ENCODE measurements around the gene NFKBIE.
"Not testable (repeated sequence)": the region's sequence is repeated elsewhere in the genome, so short reads cannot be mapped to it uniquely, and the experiment has no call there.

Gene NFKBIE, protein sequence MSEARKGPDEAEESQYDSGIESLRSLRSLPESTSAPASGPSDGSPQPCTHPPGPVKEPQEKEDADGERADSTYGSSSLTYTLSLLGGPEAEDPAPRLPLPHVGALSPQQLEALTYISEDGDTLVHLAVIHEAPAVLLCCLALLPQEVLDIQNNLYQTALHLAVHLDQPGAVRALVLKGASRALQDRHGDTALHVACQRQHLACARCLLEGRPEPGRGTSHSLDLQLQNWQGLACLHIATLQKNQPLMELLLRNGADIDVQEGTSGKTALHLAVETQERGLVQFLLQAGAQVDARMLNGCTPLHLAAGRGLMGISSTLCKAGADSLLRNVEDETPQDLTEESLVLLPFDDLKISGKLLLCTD

DNA sequence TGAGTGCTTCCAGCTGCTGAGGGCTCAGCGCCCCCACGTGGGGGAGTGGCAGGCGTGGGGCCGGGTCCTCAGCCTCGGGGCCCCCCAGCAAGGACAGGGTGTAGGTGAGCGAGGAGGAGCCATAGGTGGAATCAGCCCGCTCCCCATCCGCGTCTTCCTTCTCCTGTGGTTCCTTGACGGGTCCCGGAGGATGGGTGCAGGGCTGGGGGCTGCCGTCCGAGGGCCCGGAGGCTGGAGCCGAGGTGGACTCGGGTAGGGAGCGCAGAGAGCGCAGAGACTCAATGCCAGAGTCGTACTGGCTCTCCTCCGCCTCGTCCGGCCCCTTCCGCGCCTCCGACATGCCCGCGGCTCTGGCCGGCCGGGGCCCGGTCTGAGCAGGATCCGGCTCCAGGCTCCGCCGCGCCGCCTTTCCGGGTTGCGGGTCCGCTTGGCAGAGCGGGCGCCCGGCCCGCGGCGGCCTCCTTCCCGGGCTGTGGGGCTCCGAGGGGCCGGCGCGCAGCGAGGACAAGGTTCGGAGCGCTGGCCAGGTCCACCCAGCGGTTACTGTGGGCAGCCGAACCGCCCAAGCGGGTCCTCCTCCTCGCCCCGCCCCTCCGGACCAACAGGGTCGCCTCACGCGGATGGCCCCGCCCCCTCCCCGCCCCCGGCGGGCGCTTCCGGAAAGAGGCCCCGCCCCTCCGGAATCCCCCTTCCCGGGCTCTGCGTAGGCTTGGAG lies at the start of gene NFKBIE:
NFKBIE (minus strand) TSS at position 545 of the 715 bp plus-strand sequence; CDS start at position 340, 205 bp downstream.
- peak; percentile 95 for DNase-seq (ENCODE audit: low read depth)

DNA sequence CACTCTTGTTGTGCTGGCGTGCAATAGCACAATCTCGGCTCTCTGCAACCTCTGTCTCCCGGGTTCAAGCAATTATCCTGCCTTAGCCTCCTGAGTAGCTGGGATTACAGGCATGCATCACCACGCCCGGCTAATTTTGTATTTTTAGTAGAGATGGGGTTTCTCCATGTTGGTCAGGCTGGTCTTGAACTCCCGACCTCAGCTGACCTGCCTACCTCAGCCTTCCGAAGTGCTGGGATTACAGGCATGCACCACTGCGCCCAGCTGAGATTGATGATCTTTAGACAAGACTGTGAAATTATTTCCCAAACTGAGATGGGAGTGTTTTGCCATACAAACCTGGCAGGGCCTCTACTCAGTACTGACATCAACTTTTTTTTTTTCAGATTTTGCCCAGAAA lies 49.3 kb upstream of the NFKBIE start:
- not testable (repeated sequence) for DNase-seq (ENCODE audit: low read depth)

DNA sequence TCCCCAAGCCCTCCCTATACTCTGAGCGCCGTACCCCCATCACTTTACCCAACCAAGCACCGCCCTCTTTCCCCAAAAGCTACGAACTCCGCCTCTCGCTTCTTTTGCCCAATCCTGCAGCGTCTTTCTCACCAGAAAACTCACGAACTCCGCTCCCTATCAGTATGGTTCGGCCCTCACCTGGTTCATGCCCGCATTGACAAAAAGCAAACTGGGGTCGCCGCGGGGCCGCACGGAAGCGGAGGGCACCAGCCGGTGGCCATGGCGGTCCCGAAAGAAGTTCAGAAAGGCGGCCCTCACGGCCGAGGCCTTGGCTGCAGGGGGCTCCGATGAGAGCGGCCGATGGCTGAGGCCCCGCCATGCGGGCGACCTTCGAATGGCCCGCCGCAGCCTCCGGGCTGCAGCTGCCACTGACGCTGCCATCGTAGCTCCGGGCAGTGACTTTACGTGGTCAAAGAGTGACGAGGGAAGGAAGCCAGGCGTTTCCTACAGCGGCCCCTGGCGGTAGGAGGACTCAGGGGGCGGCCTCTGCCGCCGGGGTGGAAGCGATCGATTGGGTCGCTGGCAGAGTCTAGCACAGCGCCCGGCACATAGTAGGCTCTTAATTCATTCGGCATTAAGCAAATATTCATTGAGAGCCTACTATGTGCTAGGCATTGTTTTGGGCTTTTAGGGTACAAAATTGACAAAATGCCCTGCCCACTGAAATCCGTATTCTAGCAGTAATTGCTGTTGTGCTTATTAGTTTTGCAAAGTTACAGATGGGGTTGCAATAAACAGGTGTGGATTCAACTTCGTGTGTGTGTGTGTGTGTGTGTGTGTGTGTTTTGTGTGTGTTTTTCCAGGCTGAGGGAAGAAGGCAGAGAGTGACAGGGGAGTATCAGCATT lies 47.8 kb upstream of the NFKBIE start, which contains the start of gene AARS2:
AARS2 (minus strand) TSS at position 447 of the 888 bp plus-strand sequence; CDS start at position 423, 24 bp downstream.
- peak; percentile 85 for DNase-seq (ENCODE audit: low read depth)

DNA sequence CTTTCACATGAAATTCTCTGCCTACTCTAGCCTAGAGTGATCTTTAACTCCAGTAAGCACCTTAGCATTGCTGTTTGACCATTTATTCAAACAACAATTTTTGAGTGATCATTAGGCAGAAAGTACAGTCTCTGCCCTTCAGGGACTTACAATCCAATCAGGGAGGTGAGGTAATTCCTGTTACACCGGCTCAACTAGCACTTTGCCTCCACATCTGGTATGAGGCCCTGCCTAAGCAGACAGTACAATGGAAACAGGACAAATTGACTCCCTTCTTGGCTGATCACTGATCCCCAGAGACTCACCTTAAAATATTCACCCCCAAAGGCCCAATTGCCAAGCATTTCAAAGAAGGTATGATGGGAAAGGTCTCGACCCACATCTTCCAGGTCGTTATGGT lies 46.4 kb upstream of the NFKBIE start:
- DNase-seq (ENCODE audit: low read depth): no peak

DNA sequence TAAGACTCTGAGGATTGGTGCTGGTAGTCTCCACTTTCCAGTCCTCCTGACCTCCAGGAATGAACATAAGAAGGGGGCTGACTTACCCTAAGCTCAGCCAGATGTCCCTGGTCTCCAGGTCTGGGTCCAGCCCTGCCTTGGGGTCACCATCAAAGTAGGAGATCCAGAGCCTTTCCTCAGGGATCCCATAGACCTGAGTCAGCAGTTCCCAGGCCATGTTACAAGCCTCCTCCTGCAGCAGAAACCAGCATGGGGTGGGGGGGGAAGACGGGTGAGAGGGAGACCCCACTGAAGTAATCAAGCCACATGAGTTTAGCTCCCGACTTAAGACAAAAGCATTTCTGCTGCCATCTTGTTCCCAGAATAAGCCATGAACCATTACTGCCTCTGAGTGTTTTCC lies 46.0 kb upstream of the NFKBIE start:
- DNase-seq (ENCODE audit: low read depth): no peak

DNA sequence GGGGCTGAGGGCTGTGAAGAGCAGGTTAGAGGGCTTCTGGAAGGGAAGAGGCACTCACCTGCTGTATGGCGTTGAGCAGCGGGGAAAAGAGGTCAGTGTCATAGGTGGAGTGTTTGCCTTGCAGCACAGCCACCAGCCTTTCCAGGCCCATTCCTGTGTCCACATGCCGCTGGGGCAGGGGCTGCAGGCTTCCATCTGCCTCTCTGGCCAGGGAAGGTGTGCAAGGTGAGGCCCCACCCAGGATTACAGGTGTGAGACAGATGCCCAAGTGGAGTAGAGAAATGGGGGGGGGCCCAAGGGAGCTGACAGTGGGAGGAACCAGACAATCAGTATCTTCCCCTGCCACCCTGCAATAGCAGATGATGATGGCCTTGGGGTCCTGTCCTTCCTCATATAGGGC lies 44.9 kb upstream of the NFKBIE start:
- no peak for DNase-seq (ENCODE audit: low read depth)

DNA sequence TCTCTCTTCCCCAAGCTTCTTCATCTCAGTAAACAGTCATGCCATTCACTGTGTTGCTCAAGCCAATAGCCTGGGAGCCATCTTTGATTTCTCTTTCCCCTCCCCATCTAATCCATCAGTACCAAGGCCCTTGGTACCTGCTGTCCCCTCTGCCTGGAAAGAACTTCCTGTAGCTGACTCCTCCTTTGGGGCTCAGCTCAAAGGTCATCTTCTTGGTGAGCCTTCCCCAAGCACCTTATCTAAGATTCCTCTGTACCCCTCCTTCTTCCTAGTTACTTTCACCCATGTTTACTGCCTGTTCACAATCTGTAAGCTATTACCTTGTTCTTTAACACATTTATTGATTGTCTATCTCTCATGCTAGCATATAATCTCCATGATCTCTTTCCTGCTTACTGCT lies 44.3 kb upstream of the NFKBIE start:
- no peak for DNase-seq (ENCODE audit: low read depth)

DNA sequence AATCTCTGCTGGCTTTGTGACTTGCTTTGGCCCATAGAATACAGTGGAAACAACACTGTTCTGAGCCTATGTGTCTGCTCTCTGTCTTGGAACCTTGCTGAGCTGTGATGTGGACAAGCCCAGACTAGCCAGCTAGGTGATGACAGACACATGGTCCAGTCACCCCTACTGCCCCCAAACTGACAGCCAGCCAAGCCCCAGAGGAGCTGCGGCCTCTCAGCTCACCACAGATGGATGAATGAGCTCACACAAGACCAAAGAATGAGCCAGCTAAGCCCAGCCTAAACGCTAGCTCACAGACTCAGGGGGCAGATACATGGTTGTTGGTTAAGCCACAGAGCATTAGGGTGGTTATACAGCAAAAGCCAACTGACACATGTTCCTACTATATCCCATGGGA lies 43.7 kb upstream of the NFKBIE start:
- no peak for DNase-seq (ENCODE audit: low read depth)

DNA sequence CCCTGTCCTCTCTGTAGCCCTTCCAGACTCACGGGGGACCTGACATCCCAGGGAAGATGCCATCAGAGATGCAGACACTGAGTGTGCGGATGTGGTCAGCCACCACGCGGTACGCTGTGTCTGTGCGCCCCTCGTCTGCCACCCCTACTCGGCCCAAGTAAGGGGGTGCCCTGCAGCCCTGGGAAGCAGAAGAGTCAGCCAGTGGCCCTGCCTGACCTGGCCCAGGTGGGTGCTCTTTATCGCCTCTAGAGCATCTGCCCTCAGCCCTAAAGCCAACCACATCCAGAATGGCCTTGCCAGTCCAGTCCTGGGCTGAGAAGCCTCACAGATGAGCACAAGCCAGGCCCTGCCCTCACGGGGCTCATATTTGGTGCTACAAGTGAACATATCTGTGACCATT lies 41.9 kb upstream of the NFKBIE start:
- DNase-seq (ENCODE audit: low read depth): no peak

DNA sequence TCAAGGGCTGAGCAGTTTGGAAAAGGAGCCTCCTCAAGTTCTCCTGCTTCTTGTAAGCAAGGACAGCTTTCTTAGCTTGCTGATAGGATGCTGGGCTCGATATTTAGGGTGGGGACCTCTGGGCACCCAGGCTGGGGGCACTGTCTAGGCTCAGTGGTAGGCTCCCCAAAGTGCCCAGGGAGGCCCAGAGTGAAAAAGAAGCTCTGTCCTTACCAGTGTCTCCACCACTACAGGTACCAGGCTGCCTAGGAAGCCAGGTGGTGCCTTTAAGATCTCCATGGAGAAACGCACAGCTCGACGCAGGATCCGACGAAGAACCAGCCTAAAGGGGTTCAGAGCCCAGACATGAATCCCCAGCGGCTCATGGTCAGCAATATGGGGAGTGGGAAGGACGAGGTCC lies 41.4 kb upstream of the NFKBIE start:
- DNase-seq (ENCODE audit: low read depth): no peak

DNA sequence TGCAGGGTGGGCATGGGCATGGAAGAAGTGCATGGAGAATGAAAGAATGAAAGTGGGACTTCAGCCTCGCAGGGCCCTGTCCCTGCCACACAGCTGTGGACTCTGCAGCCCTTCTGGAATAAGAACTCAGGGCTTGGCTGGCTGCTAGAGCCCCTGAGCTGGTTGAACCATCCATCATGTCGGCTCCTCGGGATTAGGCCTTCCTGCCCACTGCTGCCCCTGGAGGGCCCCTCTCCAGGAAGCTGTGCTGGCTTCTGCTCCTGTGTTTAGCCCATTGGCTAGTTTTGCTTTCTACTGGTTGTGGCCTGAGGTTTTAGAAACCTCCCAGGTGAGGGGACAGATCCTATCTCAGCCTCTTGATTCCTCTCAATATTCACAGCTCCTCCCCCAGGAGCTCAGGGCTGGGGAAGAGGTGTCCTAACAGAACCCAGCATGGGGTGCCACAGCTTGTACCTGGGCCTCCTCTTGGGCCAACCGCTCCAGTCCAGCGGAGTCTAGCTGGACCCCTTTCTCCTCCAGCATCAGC lies 39.9 kb upstream of the NFKBIE start:
- no peak for DNase-seq (ENCODE audit: low read depth)

DNA sequence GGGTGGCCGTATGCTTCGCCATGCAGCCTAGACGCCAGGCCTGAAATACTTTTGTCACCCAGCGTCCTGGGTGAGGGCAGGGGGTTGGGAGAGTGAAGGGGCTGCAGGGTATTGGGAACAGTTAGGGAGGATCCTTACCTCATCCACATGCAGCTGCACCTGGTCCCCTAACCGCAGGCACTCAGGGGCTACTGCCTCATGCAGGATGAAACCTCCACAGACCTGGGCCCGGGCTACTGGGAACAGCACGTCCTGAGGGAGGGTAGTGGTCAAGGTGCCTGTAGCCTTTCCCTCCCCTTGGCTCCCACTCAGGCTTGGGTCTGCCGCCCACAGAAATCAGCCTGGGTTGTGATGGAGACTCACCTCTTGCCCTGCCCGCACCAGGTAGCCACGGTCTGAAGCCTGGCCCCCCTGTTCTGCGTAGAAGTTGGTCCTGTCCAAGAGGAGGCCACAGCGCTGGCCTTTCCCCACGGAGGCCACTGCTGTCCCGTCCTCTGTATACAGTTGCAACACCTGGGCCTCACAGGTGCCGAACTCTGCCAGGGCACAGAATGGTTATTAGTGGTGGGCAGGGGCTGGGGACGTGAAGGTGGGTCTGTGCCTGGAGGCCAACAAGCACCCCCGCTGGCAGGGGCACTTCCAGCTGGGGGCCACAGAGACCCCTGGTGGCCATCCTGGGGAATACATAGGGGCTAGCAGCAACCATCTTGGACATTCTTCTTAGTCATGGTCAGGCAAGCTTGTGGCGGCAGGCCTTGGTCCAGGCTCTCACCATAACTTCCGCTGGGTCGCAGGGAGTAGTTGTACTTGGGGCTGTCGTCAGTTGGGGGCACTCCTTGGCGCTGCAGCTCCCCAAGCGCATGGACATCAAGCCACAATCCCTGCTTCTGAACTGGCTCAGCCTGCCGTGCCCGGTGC lies 39.2 kb upstream of the NFKBIE start:
- peak; percentile 17 for DNase-seq (ENCODE audit: low read depth)

DNA sequence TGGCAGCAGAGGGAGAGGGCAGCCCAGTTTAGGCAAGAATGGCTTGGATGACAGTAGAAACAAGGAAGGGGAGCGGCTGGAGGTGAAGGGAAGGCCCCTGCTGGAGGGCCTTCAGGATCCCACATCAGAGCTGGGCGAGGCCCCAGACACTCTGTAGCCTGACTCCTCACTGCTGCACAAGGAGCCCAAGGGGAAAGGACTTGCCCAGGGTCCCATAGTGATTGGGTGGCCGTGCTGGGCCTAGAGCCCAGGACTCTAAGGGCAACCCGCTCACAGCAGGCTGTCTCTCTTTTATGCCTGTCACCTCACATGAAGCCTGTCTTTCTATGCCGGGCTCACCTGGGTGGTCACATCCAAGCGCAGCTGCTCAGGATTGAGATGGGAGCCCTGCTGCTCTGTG lies 38.5 kb upstream of the NFKBIE start:
- no peak for DNase-seq (ENCODE audit: low read depth)

DNA sequence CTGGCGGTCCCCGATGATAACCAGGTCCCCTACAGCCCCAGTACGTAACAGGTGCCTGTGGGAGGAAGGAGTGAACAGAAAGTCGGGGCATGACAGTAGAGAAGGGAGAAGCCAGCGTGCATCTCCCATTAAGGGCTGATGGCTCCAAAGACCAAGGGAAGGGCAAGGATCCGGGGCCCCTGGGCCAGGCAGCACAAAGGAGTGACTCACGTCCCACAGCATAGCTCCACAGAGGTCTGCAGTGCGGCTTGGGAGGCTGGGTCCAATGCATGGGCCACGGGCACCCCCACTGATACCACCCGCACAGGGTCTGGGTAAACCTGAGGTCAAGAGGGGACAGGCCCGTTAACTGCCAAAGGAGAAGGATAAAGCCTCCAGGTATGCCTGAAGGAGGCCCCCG lies 37.5 kb upstream of the NFKBIE start:
- DNase-seq (ENCODE audit: low read depth): no peak

DNA sequence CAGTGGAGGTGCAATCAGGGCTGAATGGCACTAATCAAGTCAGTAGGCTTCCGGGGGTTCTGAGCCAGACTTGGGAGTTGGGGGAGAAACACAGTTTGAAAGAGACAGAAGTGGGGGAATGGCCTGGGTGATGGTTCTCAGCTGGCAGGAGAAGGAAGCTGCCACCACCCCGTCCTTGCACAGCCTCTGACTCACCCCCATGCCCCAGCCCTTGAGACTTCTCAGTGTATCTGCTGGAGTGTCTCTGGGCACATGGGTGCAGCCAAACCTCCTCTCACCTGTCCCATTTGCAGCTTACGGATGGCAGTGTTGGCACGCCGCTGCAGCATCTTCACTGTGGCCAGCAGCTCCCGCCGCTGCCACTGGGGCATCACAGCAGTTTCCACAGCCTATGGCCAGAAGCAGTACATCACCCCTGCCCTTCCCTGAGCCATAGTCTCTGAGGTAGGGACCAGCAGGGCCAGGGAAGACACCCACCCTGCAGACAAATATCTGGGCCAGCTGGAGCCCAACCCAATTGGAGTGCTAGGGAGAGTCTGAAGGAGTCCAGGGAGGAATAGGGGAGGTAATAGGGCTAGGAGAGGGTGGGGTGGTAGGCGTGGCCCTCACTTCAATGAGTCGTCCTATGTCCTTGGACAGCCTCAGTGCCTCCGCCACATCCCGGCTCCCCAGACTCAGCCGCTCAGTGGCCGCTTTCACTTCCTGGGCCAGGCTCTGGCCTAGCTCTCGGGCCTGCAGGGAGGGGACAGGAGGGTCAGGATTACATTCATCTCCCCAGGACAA lies 36.6 kb upstream of the NFKBIE start:
- DNase-seq (ENCODE audit: low read depth): no peak

DNA sequence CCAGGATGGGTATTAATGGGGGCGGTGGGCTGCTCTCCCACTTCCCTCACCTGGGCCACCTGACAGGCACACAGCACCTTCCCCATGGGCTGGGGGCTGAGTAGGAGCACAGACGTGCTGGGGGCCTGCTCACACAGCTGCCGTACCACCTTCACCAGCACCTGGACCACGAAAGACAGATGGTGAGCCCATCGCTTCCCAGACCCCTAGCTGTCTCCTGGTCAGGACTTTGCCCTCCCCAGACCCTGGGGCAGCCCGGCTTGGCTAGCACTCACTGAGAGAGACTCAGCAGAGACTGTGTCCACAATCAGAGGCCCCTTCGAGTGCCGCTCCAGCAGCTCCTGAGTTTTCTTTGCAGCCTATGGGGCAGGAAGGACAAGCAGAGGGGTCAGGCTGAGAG lies 35.8 kb upstream of the NFKBIE start:
- DNase-seq (ENCODE audit: low read depth): no peak

DNA sequence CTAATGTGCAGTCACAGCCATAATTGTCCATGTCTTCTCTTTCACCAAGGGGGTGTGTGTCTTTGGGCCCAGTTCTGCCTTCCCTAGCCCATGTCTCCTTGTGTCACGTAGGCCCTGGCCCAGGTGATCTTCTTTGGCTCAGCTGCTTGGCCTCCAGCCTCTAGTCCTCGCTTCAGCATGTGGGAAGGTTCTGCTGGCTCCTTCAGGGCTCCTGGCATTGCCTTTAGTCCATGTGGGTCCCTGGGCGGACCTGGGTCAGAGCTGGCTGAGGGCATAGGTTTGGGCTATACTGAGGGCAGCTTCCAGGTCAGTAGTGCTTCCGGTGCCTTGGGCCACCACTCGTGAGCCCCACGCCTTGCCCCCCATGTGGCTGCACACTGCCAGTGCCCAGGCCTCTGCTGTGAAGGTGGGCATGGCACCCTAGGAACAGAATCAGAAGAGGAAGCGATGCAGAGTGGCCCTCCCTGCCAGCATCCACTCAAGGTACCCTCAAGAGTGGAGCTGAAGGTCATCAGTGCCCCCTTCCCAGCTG lies 35.0 kb upstream of the NFKBIE start:
- no peak for DNase-seq (ENCODE audit: low read depth)

DNA sequence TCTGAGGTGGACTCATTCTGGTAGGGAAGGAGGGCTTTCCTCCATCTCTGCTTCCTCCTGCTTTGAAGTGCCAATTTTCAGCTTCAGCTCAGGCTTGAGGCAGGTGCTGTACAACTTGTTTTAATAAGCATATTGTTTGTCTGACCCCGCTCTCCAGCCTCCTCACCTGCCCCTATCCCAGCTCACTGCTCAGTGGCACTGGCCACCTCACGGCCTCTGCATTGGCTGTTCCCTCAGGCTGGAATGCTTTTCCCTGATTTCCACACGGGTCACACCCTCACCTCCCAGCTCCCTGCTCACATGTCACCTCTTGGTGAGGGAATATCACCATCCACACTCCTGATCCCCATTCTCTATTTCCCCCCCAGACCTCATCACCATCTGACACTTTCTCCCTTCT lies 33.5 kb upstream of the NFKBIE start:
- no peak for DNase-seq (ENCODE audit: low read depth)

DNA sequence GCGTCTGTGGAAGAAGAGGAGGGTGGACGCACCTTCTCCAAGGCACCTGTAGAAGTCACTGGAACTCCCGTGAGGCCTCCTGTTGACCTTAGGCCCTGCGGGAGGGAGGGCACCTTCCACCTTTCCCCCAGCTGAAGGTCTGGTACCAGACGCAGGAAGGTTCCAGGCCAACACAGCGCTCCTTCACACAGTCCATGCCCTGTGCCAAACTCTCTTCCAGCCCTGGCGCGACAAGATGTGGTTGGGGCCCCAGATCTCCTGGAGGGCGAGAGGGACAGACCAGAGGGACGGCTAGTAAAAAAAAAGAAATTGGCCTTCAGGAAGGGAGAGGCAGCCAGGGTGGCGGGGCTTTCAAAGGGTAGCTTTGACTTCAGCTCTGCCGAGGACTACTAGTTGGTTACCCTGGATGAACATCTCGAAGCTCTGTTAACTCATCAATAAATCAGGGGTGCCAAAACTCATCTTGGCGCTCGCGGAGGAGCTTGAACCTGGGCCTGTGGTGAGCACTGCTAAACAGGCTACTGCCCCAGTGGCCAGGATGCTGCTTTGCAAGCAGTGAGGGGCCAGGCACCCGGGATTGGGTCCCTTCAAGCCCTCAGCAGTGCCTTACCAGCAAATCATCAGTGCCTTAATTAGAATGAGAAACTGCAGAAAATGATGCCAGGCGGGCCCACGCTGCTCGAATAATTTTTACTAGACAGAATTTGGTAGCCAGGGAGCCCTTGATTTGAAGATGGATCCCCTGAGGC lies 32.9 kb upstream of the NFKBIE start:
- DNase-seq (ENCODE audit: low read depth): no peak
